Measurements from ENCODE around the gene CCDC24. TPM values are rescaled to one million over a fixed set of nuclear protein-coding genes. Genes with fewer than 3 reads are reported as not detected.

CCDC24 gene
- total and polyA plus RNA-seq, 9 of the 15 experiments (the other 6 are each of a cell fraction or from before 2014, with no cell fraction given) = 0.31 to 4.5 (median 1.5) TPM

DNA sequence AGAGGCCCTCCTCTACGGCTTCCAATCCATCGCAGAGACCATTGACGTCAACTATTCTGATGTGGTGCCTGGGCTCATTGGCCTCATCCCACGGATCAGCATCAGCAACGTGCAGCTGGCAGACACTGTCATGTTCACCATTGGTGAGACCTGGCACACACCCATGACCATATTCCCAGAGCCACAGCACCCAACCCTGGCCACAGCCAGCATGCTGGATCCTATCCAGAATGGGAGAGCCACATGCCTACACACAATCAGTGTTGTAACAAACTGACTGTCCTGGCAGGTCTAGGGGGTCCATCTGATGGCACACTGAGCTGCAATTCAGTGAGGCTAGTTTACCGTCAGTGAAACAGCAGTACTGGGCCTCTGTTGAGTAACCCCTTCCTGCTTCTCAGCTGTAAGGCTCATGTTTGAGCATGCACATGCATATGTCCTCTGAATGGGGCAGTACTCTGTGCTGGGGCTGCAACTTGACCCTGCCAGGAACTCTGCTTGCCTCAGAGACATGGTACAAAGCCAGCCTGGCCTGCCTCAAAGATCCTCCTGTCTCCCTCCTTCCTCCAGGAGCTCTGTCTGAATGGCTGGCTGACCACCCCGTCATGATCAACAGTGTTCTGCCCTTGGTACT, 33.9 kb upstream of the CCDC24 start:
- no peak for FAIRE-seq
- Histone ChIP-seq H3K36me3 (ENCODE audit: control insufficient read depth, insufficient read depth, low read length) (peaks cover 59% of the 10 kb centered on the region; the same call in 2 of the 3 replicates), H2AFZ (ENCODE audit: low read depth, low read length) (no peak overlapping the region), H3K9ac (ENCODE audit: insufficient read depth in 1 of 2, low read depth in 2 of 2, low read length in 2 of 2) (peak overlapping the region in 1 of 2 experiments; percentile 26; a peak in 2 of 4 replicates), H4K20me1 (replicated peaks; ENCODE audit: control insufficient read depth, insufficient read depth, low read length) (peaks cover 16% of the 10 kb centered on the region; the same call in 1 of the 2 replicates), H3K79me2 (ENCODE audit: control insufficient read depth, insufficient read depth, low read length) (no peaks in the 10 kb centered on the region), H3K9me3 (replicated peaks; ENCODE audit: control insufficient read depth, insufficient read depth, low read depth, low read length) (no peaks in the 10 kb centered on the region), H3K4me2 (ENCODE audit: insufficient read depth, low read length) (no peak overlapping the region), H3K27me3 (ENCODE audit: control insufficient read depth in 2 of 2, insufficient read depth in 2 of 2, low read length in 2 of 2) (no peaks in the 10 kb centered on the region), H3K4me1 (replicated peaks in 1 of 2; ENCODE audit: control insufficient read depth in 2 of 2, insufficient read depth in 2 of 2, low read length in 2 of 2) (peaks cover 15 to 20% of the 10 kb centered on the region in 2 experiments; a peak in 4 of 5 replicates), H3K27ac (ENCODE audit: extremely low read depth, low read depth, low read length) (no peak overlapping the region; the same call in 2 of the 3 replicates), H3K9me1 (ENCODE audit: control insufficient read depth, insufficient read depth, low read length) (no peaks in the 10 kb centered on the region), H3K4me3 (no peak overlapping the region)
- no peak for DNase-seq (ENCODE audit: extremely low read depth in 1 of 4, low spot score in 3 of 4)
- no TSS peak for BruUV-seq (replicated peaks)
- intact Hi-C loops (cut with micrococcal nuclease) = no loop called here
- CTCF ChIA-PET (ENCODE audit: low intra/inter-chr PET ratio) = no interaction called here
- WGBS (ENCODE audit: insufficient coverage, low coverage, missing lambda C conversion rate) = 77% methylated on average over 7 of the region's 7 CpGs
- POLR2A ChIA-PET = interaction anchor here (0.6 to 2.0 kb wide), 4 partner anchors 9 to 17 kb away, joined by 3 to 11 read pairs (median 4); partner anchors contain the start of genes ATP6V0B and IPO13
- in situ Hi-C loops (cut with MboI) = no loop called here
- ATAC-seq = no peak
- TF ChIP-seq ZFP91 (CRISPR knock-in tag; IDR thresholded peaks at IDR 0.05) (no peak), JUNB (CRISPR knock-in tag; conservative IDR thresholded peaks at IDR 0.05) (no peak), SMAD1 (IDR thresholded peaks at IDR 0.05; ENCODE audit: low read depth, low read length, partially characterized antibody) (no peak), E2F4 (CRISPR knock-in tag; IDR thresholded peaks at IDR 0.05; ENCODE audit: low read depth) (0 out of 2 replicates have a peak, but pooled peaks have one; percentile 34), TCFL5 (CRISPR knock-in tag; conservative IDR thresholded peaks at IDR 0.05) (no peak), FOXA3 (CRISPR knock-in tag; conservative IDR thresholded peaks at IDR 0.05 in 1 of 2, IDR thresholded peaks at IDR 0.05 in 1 of 2) (0 out of 4 replicates have a peak, but pooled peaks of 1 of the 2 experiments have one; percentile 29), USF1 (CRISPR knock-in tag; IDR thresholded peaks at IDR 0.05) (no peak), ARID1B (IDR thresholded peaks at IDR 0.05) (no peak), ZNF551 (CRISPR knock-in tag; IDR thresholded peaks at IDR 0.05) (no peak), FOXM1 (IDR thresholded peaks at IDR 0.05; ENCODE audit: low read depth) (no peak), FOXM1 (CRISPR knock-in tag; IDR thresholded peaks at IDR 0.05; ENCODE audit: low read depth) (no peak), TAF7 (tag; IDR thresholded peaks at IDR 0.05) (no peak), TEAD4 (IDR thresholded peaks at IDR 0.05; ENCODE audit: low read length) (no peak), TEAD4 (CRISPR knock-in tag; IDR thresholded peaks at IDR 0.05; ENCODE audit: borderline replicate concordance) (peak; percentile 77), CBFB (CRISPR knock-in tag; IDR thresholded peaks at IDR 0.05) (no peak)
- TF ChIP-seq, protein P1, sequence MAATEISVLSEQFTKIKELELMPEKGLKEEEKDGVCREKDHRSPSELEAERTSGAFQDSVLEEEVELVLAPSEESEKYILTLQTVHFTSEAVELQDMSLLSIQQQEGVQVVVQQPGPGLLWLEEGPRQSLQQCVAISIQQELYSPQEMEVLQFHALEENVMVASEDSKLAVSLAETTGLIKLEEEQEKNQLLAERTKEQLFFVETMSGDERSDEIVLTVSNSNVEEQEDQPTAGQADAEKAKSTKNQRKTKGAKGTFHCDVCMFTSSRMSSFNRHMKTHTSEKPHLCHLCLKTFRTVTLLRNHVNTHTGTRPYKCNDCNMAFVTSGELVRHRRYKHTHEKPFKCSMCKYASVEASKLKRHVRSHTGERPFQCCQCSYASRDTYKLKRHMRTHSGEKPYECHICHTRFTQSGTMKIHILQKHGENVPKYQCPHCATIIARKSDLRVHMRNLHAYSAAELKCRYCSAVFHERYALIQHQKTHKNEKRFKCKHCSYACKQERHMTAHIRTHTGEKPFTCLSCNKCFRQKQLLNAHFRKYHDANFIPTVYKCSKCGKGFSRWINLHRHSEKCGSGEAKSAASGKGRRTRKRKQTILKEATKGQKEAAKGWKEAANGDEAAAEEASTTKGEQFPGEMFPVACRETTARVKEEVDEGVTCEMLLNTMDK (IDR thresholded peaks at IDR 0.05; ENCODE audit: borderline replicate concordance, insufficient read depth, low read depth, low read length, poor library complexity, severe bottlenecking) = no peak
